H9 (cell line): ENCODE measurements around the gene BNC1. TPM values are rescaled to one million over a fixed set of nuclear protein-coding genes. Genes with fewer than 3 reads are reported as not detected.

Experiments used
- DNase-seq: peaks from one replicate; pipeline ENCODE4 v3.0.0-alpha.2; 2017
- H2AFZ ChIP-seq: one replicate; pipeline ENCODE4 v1.6.1; 2013; ENCODE audit warnings: mild to moderate bottlenecking, low read length, control low read depth, moderate library complexity
- H2AK5ac ChIP-seq: 2 replicates; pipeline ENCODE4 v1.6.1; 2013; ENCODE audit warnings: low read length, control low read depth, mixed read lengths; ENCODE audit not compliant: insufficient read length
- H2BK120ac ChIP-seq: one replicate; pipeline ENCODE4 v1.6.1; 2013; ENCODE audit warnings: low read depth, mild to moderate bottlenecking, low read length, control low read depth, inconsistent platforms; ENCODE audit not compliant: poor library complexity, severe bottlenecking
- H2BK12ac ChIP-seq: 2 replicates; pipeline ENCODE4 v1.6.1; 2013; ENCODE audit warnings: low read length, control low read depth, mixed read lengths, low read depth; ENCODE audit not compliant: insufficient read length
- H2BK15ac ChIP-seq: 2 replicates; pipeline ENCODE4 v1.6.1; 2013; ENCODE audit warnings: low read depth, low read length, control low read depth
- H2BK20ac ChIP-seq: one replicate; pipeline ENCODE4 v1.6.1; 2013; ENCODE audit warnings: low read depth, mild to moderate bottlenecking, low read length, control low read depth, inconsistent platforms; ENCODE audit not compliant: poor library complexity, severe bottlenecking
- H2BK5ac ChIP-seq: 2 replicates; pipeline ENCODE4 v1.6.1; 2013; ENCODE audit warnings: low read length, control low read depth, mixed read lengths; ENCODE audit not compliant: insufficient read length
- H3K14ac ChIP-seq: 2 replicates; pipeline ENCODE4 v1.6.1; 2013; ENCODE audit warnings: low read length, control low read depth; ENCODE audit not compliant: insufficient read depth
- H3K18ac ChIP-seq: 2 replicates; pipeline ENCODE4 v1.6.1; 2013; ENCODE audit warnings: low read depth, mild to moderate bottlenecking, mixed read lengths, low read length, control low read depth; ENCODE audit not compliant: insufficient read length
- H3K23ac ChIP-seq: 2 replicates; pipeline ENCODE4 v1.6.1; 2013; ENCODE audit warnings: low read length, control low read depth, mixed read lengths, low read depth; ENCODE audit not compliant: insufficient read length
- H3K23me2 ChIP-seq: 2 replicates; pipeline ENCODE4 v1.6.1; 2013; ENCODE audit warnings: low read depth, mild to moderate bottlenecking, mixed read lengths, low read length, control low read depth; ENCODE audit not compliant: insufficient read length, poor library complexity, severe bottlenecking
- H3K27ac ChIP-seq: 2 replicates; pipeline ENCODE4 v1.5.1; 2013; ENCODE audit warnings: low read length, control low read depth, mixed read lengths, low read depth; ENCODE audit not compliant: insufficient read length
- H3K27me3 ChIP-seq: 2 replicates; pipeline ENCODE4 v1.6.1; 2013; ENCODE audit warnings: low read length, control low read depth, inconsistent platforms; ENCODE audit not compliant: insufficient read depth
- H3K4ac ChIP-seq: 2 replicates; pipeline ENCODE4 v1.6.1; 2013; ENCODE audit warnings: low read depth, mild to moderate bottlenecking, control low read depth, inconsistent platforms, low read length, moderate library complexity
- H3K4me1 ChIP-seq: 2 replicates; pipeline ENCODE4 v1.6.1; 2013; ENCODE audit warnings: low read length, control low read depth, inconsistent platforms; ENCODE audit not compliant: insufficient read depth
- H3K4me2 ChIP-seq: 2 replicates; pipeline ENCODE4 v1.6.1; 2013; ENCODE audit warnings: low read length, control low read depth, mixed read lengths; ENCODE audit not compliant: insufficient read length, insufficient read depth
- H3K56ac ChIP-seq: 2 replicates; pipeline ENCODE4 v1.6.1; 2013; ENCODE audit warnings: low read depth, mild to moderate bottlenecking, mixed read lengths, low read length, control low read depth; ENCODE audit not compliant: insufficient read length
- H3K79me1 ChIP-seq: 2 replicates; pipeline ENCODE4 v1.6.1; 2013; ENCODE audit warnings: low read depth, mild to moderate bottlenecking, moderate library complexity, low read length, control low read depth, inconsistent platforms; ENCODE audit not compliant: insufficient read depth, poor library complexity, severe bottlenecking
- H3K79me2 ChIP-seq: 2 replicates; pipeline ENCODE4 v1.6.1; 2013; ENCODE audit warnings: low read length, control low read depth, inconsistent platforms; ENCODE audit not compliant: insufficient read depth
- H3K9ac ChIP-seq: 2 replicates; pipeline ENCODE4 v1.6.1; 2013; ENCODE audit warnings: low read length, control low read depth, mixed read lengths; ENCODE audit not compliant: insufficient read length; ENCODE audit errors: extremely low read depth
- H3K9me3 ChIP-seq: one replicate; pipeline ENCODE4 v1.6.1; 2013; ENCODE audit warnings: low read depth, low read length, inconsistent platforms; ENCODE audit not compliant: control insufficient read depth
- H3T11ph ChIP-seq: one replicate; pipeline ENCODE4 v1.6.1; 2013; ENCODE audit warnings: mild to moderate bottlenecking, low read length, control low read depth, inconsistent platforms
- H4K20me1 ChIP-seq: one replicate; pipeline ENCODE4 v1.6.1; 2013; ENCODE audit not compliant: control insufficient read depth, insufficient read length, insufficient read depth
- H4K5ac ChIP-seq: 2 replicates; pipeline ENCODE4 v1.6.1; 2013; ENCODE audit warnings: low read depth, mild to moderate bottlenecking, mixed read lengths, low read length, control low read depth; ENCODE audit not compliant: insufficient read length
- H4K8ac ChIP-seq: replicated peaks from 2 replicates; pipeline ENCODE4 v1.6.1; 2013; ENCODE audit warnings: low read length, control low read depth, mixed read lengths, low read depth; ENCODE audit not compliant: insufficient read length
- H4K91ac ChIP-seq: 2 replicates; pipeline ENCODE4 v1.6.1; 2013; ENCODE audit warnings: low read depth, mild to moderate bottlenecking, moderate library complexity, mixed read lengths, low read length, control low read depth; ENCODE audit not compliant: insufficient read length
- H3K27ac Mint-ChIP-seq, 3 experiments: 2 replicates in 2 of 3; 3 replicates in 1 of 3; pipeline ENCODE4 v1.8.0; 2020 to 2021; ENCODE audit warnings: mixed read lengths in 3 of 3, mild to moderate bottlenecking in 1 of 3, moderate library complexity in 1 of 3
- H3K27me3 Mint-ChIP-seq: 2 replicates; pipeline ENCODE4 v1.8.0; 2021; ENCODE audit warnings: low read depth, mild to moderate bottlenecking, moderate library complexity, mixed read lengths
- H3K36me3 Mint-ChIP-seq, 3 experiments: 2 replicates in 2 of 3; 3 replicates in 1 of 3; pipeline ENCODE4 v1.8.0; 2020 to 2021; ENCODE audit warnings: low read depth in 3 of 3, mixed read lengths in 3 of 3; ENCODE audit not compliant: insufficient read depth in 1 of 3
- H3K4me1 Mint-ChIP-seq, 2 experiments: 2 replicates each; pipeline ENCODE4 v1.8.0; 2020; ENCODE audit warnings: mixed read lengths in 2 of 2
- H3K4me3 Mint-ChIP-seq, 2 experiments: 2 replicates in 1 of 2; 3 replicates in 1 of 2; pipeline ENCODE4 v1.8.0; 2020 to 2021; ENCODE audit warnings: mild to moderate bottlenecking in 2 of 2, mixed read lengths in 2 of 2, moderate library complexity in 1 of 2
- H3K9me3 Mint-ChIP-seq, 2 experiments: 2 replicates in 1 of 2; 3 replicates in 1 of 2; pipeline ENCODE4 v1.8.0; 2020; ENCODE audit warnings: mild to moderate bottlenecking in 2 of 2, mixed read lengths in 2 of 2, moderate library complexity in 1 of 2
- WGBS: extraction: QIAGEN DNeasy Blood & Tissue Kit; methylation state at CpG from one replicate; pipeline ENCODE4 v1.1.7; 2013; ENCODE audit warnings: missing lambda C conversion rate, low lambda C conversion rate, mixed read lengths; ENCODE audit not compliant: insufficient read length; ENCODE audit errors: extremely low coverage; 5-methylcytosine and 5-hydroxymethylcytosine counted together
- total RNA-seq: library from RNA; stranded (reverse); gene quantifications from 2 replicates; pipeline ENCODE4 v1.2.1, GENCODE V29; 2021
- TF ChIP-seq, protein P1 (sequence below): fragments of 200-600 bp; sonication (generic); conservative IDR thresholded peaks from 3 replicates; pipeline ENCODE4 v1.8.0; 2021; ENCODE audit warnings: antibody characterized with exemption, mild to moderate bottlenecking

BNC1 gene
- total RNA-seq, 1 experiment from 2014 or later: not detected

- Histone ChIP-seq H3K14ac (no peak overlapping the region), H2BK12ac (no peak overlapping the region), H3K79me1 (no peaks in the 10 kb centered on the region), H4K20me1 (no peaks in the 10 kb centered on the region), H2BK20ac (no peak overlapping the region), H2AK5ac (no peak overlapping the region), H3K9me3 (no peaks in the 10 kb centered on the region), H4K8ac (no peak overlapping the region), H3K4me1 (no peaks in the 10 kb centered on the region), H3K4me2 (no peak overlapping the region), H3K27me3 (no peaks in the 10 kb centered on the region), H4K91ac (no peak overlapping the region), H4K5ac (no peak overlapping the region), H3K27ac (no peak overlapping the region), H3K56ac (no peak overlapping the region), H2BK15ac (no peak overlapping the region), H3K18ac (no peak overlapping the region), H2BK120ac (no peak overlapping the region), H3K23me2 (no peaks in the 10 kb centered on the region), H2BK5ac (no peak overlapping the region), H3K23ac (no peak overlapping the region), H3K79me2 (no peaks in the 10 kb centered on the region), H3T11ph (no peak overlapping the region), H3K4ac (no peak overlapping the region), H2AFZ (no peak overlapping the region), H3K9ac (no peak overlapping the region)
- H3K4me3 Mint-ChIP-seq: no peak overlapping the region
- no peaks in the 10 kb centered on the region for H3K36me3 Mint-ChIP-seq
- H3K4me1 Mint-ChIP-seq: no peaks in the 10 kb centered on the region
- TF ChIP-seq, protein P1, sequence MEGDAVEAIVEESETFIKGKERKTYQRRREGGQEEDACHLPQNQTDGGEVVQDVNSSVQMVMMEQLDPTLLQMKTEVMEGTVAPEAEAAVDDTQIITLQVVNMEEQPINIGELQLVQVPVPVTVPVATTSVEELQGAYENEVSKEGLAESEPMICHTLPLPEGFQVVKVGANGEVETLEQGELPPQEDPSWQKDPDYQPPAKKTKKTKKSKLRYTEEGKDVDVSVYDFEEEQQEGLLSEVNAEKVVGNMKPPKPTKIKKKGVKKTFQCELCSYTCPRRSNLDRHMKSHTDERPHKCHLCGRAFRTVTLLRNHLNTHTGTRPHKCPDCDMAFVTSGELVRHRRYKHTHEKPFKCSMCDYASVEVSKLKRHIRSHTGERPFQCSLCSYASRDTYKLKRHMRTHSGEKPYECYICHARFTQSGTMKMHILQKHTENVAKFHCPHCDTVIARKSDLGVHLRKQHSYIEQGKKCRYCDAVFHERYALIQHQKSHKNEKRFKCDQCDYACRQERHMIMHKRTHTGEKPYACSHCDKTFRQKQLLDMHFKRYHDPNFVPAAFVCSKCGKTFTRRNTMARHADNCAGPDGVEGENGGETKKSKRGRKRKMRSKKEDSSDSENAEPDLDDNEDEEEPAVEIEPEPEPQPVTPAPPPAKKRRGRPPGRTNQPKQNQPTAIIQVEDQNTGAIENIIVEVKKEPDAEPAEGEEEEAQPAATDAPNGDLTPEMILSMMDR: no peak
- no peak overlapping the region for H3K27ac Mint-ChIP-seq
- H3K9me3 Mint-ChIP-seq: no peaks in the 10 kb centered on the region
- H3K27me3 Mint-ChIP-seq: peaks cover 4% of the 10 kb centered on the region
- no CpG with 5 or more reads among the region's 4 CpGs for WGBS
- no peak for DNase-seq
Measured at GRCh38 chr15:83268147-83268546, 16.3 kb downstream of the BNC1 start.
